ENCODE results near the gene MEGF11. TPM values are rescaled to one million over a fixed set of nuclear protein-coding genes. Genes with fewer than 3 reads are reported as not detected.

The MEGF11 gene
- polyA plus RNA-seq, 1 of the 3 experiments (the other 2 are of a cell fraction) = not detected

GRCh38 chr15:66261056-66261455 is 7.5 kb upstream of the MEGF11 start:
- H3K9ac ChIP-seq = no peak overlapping the region
- no peak overlapping the region for H3K4me3 ChIP-seq (ENCODE audit: low read depth in 2 of 2, low read length in 1 of 2)
- H3K27ac ChIP-seq (ENCODE audit: low read depth in 2 of 2, low read length in 1 of 2) = no peak overlapping the region
- DNase-seq = no peak
- H2AFZ ChIP-seq (ENCODE audit: low read depth) = no peak overlapping the region
- no peaks in the 10 kb centered on the region for H3K9me3 ChIP-seq
- H3K4me1 ChIP-seq (ENCODE audit: control insufficient read depth in 1 of 2, insufficient read depth in 2 of 2, low read depth in 1 of 2, low read length in 1 of 2) = no peaks in the 10 kb centered on the region; a peak in 1 of 4 replicates
- WGBS (ENCODE audit: low lambda C conversion rate) = 83% methylated on average over 3 of the region's 3 CpGs
- no peaks in the 10 kb centered on the region for H3K9me2 ChIP-seq
- no peaks in the 10 kb centered on the region for H3K36me3 ChIP-seq (replicated peaks in 1 of 2; ENCODE audit: control insufficient read depth in 1 of 2, insufficient read depth in 2 of 2, low read length in 1 of 2)
- no peaks in the 10 kb centered on the region for H3F3A ChIP-seq (replicated peaks; ENCODE audit: insufficient read depth)
- TF ChIP-seq USF1 (IDR thresholded peaks at IDR 0.05; ENCODE audit: borderline replicate concordance, low read depth) (no peak), MAX (IDR thresholded peaks at IDR 0.05; ENCODE audit: low read depth) (no peak), IRF3 (IDR thresholded peaks at IDR 0.05; ENCODE audit: low read depth, low read length) (no peak), RXRA (IDR thresholded peaks at IDR 0.05; ENCODE audit: borderline replicate concordance, low read depth) (no peak), EZH2phosphoT487 (IDR thresholded peaks at IDR 0.05; ENCODE audit: borderline replicate concordance, low read depth) (no peak), GATA2 (CRISPR knock-in tag; IDR thresholded peaks at IDR 0.05) (no peak), NRF1 (IDR thresholded peaks at IDR 0.05; ENCODE audit: low read depth, low read length) (no peak), CHD2 (IDR thresholded peaks at IDR 0.05; ENCODE audit: low read length, partially characterized antibody) (no peak), ZBTB33 (IDR thresholded peaks at IDR 0.05; ENCODE audit: borderline replicate concordance, low read depth) (no peak), RFX5 (IDR thresholded peaks at IDR 0.05; ENCODE audit: low read length) (no peak), GABPA (IDR thresholded peaks at IDR 0.05; ENCODE audit: low read depth) (no peak), USF2 (IDR thresholded peaks at IDR 0.05; ENCODE audit: borderline replicate concordance, low read depth, low read length) (no peak), TAF1 (IDR thresholded peaks at IDR 0.05; ENCODE audit: borderline replicate concordance, low read depth, low read length) (no peak), YY1 (IDR thresholded peaks at IDR 0.05; ENCODE audit: low read depth) (no peak), ELF1 (IDR thresholded peaks at IDR 0.05) (no peak), SIN3A (IDR thresholded peaks at IDR 0.05; ENCODE audit: borderline replicate concordance, low read depth, low read length) (no peak)
- H3K79me2 ChIP-seq (ENCODE audit: insufficient read depth) = no peaks in the 10 kb centered on the region
- no peaks in the 10 kb centered on the region for H4K20me1 ChIP-seq (ENCODE audit: insufficient read depth)
- H3K4me2 ChIP-seq = no peak overlapping the region
- peaks cover 17% of the 10 kb centered on the region for H3K27me3 ChIP-seq (ENCODE audit: insufficient read depth)
- ChIA-PET CTCF (interaction anchor here (2.4 kb wide), 1 partner anchor 10 kb away, joined by 10 read pairs; no protein-coding TSS in a partner anchor), POLR2A (no interaction called here)
